UCSD-AML1 (cell line): ENCODE data around the gene CARMIL3.
"Not testable (repeated sequence)": the region's sequence is repeated elsewhere in the genome, so short reads cannot be mapped to it uniquely, and the experiment has no call there.

ENCODE experiments used
- DNase-seq: peaks from one replicate; lab custom pipeline; 2025; ENCODE audit not compliant: unreplicated experiment; lab: John Stamatoyannopoulos, UW

Gene CARMIL3

GRCh38 chr14:24093901-24094840 lies 42.4 kb downstream of the CARMIL3 start, which contains the start of gene PCK2:
Gene PCK2, plus strand, starts transcription at chr14:24094311. Its CDS starts 95 bp downstream, at chr14:24094406.
- DNase-seq, result peak; percentile 98

DNA sequence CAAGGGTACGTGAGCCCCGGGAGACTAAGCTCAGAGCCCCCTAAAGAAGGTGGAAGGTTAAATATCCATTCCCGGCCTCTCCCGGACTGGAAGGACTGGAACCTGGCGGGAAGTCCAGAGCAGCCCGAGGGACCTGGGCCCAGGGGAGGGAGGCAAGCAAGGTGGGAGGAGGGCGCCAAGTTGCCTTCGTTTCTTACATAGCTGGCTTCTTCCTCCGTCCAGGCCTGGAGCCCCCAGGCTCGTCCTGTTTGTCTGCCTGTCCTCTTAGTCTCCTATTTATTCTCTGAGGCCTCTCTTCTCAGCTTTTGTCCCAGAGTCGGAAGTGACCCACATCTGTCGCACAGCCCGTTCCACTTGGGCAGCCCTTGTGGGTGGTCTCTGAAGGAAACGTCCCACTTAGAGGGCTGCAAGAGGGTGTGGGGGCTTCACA lies 43.0 kb downstream of the CARMIL3 start:
- peak; percentile 57 for DNase-seq

- DNase-seq, result peak; percentile 71
Observed at GRCh38 chr14:24095271-24096068, 43.7 kb downstream of the CARMIL3 start.

DNA sequence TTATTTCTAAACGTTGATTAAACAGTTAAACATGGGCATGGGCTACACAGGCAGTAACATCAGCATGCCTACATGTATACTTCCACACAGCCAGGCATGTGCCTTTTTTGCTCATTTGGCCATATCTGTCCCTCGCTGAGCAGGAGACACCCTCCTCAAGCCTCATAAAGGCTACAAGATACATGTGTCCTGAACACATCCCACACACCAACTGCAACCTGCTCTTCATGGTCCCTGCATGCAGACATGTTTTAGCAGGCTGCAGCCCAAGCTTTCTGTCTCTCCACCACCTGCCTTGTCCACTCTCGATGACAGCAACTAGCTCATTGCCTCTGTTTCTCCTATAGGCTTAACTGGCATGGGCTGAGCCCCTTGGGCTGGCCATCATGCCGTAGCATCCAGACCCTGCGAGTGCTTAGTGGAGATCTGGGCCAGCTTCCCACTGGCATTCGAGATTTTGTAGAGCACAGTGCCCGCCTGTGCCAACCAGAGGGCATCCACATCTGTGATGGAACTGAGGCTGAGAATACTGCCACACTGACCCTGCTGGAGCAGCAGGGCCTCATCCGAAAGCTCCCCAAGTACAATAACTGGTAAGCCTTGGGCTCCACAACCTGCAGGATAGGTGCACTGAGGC lies 44.9 kb downstream of the CARMIL3 start:
- no peak for DNase-seq

DNA sequence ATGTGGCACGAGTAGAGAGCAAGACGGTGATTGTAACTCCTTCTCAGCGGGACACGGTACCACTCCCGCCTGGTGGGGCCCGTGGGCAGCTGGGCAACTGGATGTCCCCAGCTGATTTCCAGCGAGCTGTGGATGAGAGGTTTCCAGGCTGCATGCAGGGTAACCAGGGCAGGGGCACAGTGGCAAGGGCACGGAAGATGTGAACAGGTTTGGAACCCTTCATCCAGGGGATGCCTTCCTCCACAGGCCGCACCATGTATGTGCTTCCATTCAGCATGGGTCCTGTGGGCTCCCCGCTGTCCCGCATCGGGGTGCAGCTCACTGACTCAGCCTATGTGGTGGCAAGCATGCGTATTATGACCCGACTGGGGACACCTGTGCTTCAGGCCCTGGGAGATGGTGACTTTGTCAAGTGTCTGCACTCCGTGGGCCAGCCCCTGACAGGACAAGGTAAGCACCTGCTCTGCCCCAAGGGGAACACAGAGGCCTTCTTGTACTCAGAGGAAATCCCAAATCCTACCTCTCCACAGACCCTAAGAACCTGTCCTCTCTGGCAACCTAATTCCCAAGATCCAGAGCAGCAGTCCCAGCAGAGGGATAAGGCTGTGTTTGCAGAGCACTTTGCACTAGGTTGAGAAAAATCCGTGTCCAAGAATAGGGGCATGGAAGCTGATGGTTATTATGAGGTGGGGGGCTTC lies 46.6 kb downstream of the CARMIL3 start:
- DNase-seq, result no peak

DNA sequence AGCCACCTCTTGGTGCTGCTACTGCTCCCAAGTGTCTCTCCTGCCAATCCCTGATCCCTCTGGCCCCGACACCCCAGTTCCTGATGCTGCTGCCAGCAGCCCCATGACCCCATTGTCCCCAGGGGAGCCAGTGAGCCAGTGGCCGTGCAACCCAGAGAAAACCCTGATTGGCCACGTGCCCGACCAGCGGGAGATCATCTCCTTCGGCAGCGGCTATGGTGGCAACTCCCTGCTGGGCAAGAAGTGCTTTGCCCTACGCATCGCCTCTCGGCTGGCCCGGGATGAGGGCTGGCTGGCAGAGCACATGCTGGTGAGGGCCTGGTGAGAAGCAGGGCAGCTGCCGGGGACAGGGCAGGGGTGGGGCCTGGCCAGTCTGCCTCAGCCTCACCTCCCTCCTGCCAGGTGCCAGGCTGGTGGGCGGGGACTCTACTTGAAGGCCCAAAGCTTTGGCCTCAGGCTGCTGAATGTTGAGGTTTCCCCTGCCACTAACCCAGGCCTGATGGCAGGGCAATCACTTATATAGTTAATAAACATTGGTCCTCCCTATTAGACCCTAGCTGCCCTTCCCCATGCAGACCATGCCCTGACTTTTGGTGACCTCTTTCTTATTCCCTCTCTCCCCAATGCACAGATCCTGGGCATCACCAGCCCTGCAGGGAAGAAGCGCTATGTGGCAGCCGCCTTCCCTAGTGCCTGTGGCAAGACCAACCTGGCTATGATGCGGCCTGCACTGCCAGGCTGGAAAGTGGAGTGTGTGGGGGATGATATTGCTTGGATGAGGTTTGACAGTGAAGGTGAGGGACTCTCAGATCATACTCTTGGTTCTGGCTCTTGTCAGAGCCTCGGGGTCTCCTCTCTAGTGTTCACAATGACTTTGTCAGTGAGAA lies 47.4 kb downstream of the CARMIL3 start:
- DNase-seq, result no peak

DNA sequence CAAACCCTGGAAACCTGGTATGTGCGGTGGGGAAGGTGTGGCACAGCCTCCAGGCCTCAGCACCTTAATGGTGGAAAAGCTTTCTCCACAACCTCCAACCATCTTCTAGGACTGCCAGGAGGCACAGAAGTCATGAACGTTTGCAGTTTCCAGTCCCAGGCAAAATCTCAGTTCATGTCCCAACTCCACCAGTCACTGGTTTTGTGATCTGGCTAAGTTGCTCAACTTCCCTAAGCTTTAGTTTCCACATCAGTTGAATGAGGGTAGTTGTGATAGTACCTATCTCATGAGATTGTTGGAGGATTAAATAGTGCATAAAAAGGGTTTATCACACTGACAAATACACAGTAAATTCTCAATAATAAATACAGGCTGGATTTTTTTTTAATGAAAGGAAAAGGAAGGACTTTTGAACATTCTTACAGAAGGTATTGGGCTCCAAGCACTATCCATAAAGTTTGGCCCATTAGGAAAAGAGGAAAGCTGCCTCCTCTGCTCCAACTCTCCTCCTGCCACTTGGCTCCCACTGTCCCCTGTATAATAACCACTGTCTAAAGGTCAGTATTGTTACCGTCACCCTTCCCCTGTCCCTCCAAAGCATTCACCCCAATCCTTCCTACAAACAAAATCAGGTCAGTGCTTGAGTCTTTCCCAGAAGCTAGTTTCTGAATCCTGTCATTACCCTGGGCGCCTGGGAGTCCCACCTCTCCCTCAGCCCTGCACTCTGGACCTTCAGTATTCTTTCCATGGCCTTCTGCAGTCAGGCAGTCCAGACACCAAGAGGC lies 48.6 kb downstream of the CARMIL3 start:
- DNase-seq, result no peak

- no peak for DNase-seq
Observed at GRCh38 chr14:24100982-24101494, 49.2 kb downstream of the CARMIL3 start.

GRCh38 chr14:24102357-24103048 lies 50.7 kb downstream of the CARMIL3 start:
- no peak for DNase-seq

DNA sequence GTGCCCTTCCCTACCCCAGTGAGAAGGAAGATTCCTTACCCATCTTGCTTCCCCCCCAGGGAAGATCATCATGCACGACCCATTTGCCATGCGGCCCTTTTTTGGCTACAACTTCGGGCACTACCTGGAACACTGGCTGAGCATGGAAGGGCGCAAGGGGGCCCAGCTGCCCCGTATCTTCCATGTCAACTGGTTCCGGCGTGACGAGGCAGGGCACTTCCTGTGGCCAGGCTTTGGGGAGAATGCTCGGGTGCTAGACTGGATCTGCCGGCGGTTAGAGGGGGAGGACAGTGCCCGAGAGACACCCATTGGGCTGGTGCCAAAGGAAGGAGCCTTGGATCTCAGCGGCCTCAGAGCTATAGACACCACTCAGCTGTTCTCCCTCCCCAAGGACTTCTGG lies 51.6 kb downstream of the CARMIL3 start:
- DNase-seq, result no peak

- not testable (repeated sequence) for DNase-seq
Observed at GRCh38 chr14:24105609-24106239, 53.9 kb downstream of the CARMIL3 start.

DNA sequence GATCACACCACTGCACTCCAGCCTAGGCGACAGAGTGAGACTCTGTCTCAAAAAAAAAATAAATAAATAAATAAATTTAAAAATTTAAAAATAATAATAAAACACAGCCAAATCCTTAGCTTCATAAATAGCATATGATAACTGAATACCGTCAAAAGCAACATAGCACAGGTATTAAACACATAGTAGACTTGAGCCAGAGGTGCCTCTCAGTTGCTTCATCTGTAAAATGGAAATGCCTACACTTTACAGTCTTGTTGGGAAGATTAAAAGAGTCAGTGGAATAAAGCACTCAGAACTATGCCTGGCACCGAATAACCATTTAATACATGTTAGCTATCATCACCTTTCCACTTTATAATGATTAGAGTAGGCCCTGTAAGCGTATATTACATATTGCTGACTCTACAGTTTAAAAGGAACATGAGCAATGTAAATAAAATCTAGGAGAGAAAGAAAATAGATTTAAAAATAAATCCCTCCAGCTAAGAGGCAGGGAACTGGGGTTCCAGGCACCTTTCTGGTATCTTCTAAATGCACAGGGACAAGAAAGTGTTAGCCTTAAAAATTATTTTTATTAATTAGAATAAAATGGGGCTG lies 55.0 kb downstream of the CARMIL3 start:
- no peak for DNase-seq

GRCh38 chr14:24108336-24108874 lies 56.6 kb downstream of the CARMIL3 start:
- DNase-seq, result no peak

GRCh38 chr14:24110060-24110459 lies 58.3 kb downstream of the CARMIL3 start:
- no peak for DNase-seq

- no peak for DNase-seq
Observed at GRCh38 chr14:24110523-24110922, 58.7 kb downstream of the CARMIL3 start.

DNA sequence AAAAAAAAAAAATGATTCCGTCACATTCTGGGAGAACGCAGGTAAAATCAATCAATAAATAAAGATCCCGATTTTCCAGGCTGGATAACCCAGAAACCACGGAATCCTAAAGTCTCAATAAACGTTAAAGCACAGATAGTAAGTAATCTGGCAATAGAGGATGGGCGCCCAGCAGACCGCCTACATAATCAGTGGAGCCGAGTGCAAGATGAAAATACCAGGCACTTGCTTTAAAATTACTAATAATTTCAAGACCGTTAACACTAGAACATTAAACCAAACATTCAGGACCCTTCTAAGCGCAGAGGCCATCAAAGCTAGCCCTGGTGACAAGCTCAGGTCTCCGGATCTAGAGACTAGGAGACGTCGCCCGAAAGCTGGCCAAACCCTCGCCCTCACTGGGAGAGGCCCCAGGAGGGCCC lies 61.6 kb downstream of the CARMIL3 start:
- DNase-seq, result no peak
